PFSK-1 (cell line): ENCODE data around the gene CFAP97D2.

Source experiments
- FOXP2 ChIP-seq: optimal IDR thresholded peaks from 2 replicates; pipeline ENCODE3; 2011; ENCODE audit warnings: borderline replicate concordance, control low read depth, inconsistent platforms; ENCODE audit not compliant: insufficient read depth; ENCODE audit errors: extremely low read length, extremely low read depth
- POLR2AphosphoS5 ChIP-seq: IDR thresholded peaks from 2 replicates; pipeline ENCODE4 v1.6.1; 2012; ENCODE audit warnings: low read depth, mild to moderate bottlenecking, control low read depth, low read length, moderate library complexity
- REST ChIP-seq, 2 experiments: IDR thresholded peaks; 2 replicates each; pipeline versions ENCODE4 v1.6.1 to v1.8.0; 2011 to 2012; ENCODE audit warnings: low read depth in 2 of 2, low read length in 2 of 2, control low read depth in 1 of 2, inconsistent platforms in 1 of 2, mild to moderate bottlenecking in 1 of 2, moderate library complexity in 1 of 2; ENCODE audit not compliant: insufficient read depth in 1 of 2
- SIN3A ChIP-seq: IDR thresholded peaks from 2 replicates; pipeline ENCODE4 v1.6.1; 2012; ENCODE audit warnings: mild to moderate bottlenecking, low read length, moderate library complexity, borderline replicate concordance; ENCODE audit not compliant: insufficient read depth
- TAF1 ChIP-seq: IDR thresholded peaks from 2 replicates; pipeline ENCODE4 v1.6.1; 2012; ENCODE audit warnings: low read length, control low read depth, borderline replicate concordance; ENCODE audit not compliant: insufficient read depth

- no peak for TF ChIP-seq SIN3A
- TF ChIP-seq POLR2AphosphoS5 = no peak
- TF ChIP-seq TAF1 = no peak
- TF ChIP-seq REST (IDR thresholded peaks at IDR 0.05; ENCODE audit: insufficient read depth in 1 of 2, low read depth in 2 of 2, low read length in 2 of 2) = no peak
- TF ChIP-seq FOXP2 = no peak
Measured at GRCh38 chr13:114145256-114145655, 33.8 kb upstream of the CFAP97D2 start.
